ENCODE results near the gene ABCF1. TPM values are rescaled to one million over a fixed set of nuclear protein-coding genes. Genes with fewer than 3 reads are reported as not detected.

ABCF1 gene
- total and polyA plus RNA-seq, 5 donors, result 26.8 to 40.7 (median 39.1) TPM

DNA sequence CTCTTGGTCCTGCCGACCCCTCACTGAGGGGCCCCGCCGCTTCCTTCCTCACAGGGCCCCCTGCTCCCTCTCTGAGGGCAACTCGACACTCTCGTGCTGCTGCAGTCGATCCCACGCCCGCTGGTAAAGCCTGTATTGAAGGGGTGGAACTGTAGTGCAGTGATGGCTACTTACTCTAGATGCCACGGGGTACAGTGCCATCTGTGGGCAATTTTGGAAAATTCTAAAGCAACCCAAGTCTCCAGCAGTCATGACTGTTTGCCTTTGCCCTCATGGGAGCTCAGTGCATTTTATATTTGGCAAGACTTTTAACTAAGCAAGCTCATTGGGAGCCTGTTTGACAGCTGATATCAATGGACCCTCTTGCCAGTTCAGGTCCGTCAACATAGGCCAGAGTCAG is 69.2 kb downstream of the ABCF1 start:
- intact Hi-C loops (cut with DNase I), result no loop called here
- WGBS, result 81% methylated on average over 10 of the region's 10 CpGs

GRCh38 chr6:30641048-30641447 is 69.8 kb downstream of the ABCF1 start:
- no peak for DNase-seq
- Histone ChIP-seq H3K27me3 (ENCODE audit: control insufficient read depth, insufficient read depth) (no peaks in the 10 kb centered on the region), H3K27ac (ENCODE audit: low read length) (no peak overlapping the region), H3K9me3 (ENCODE audit: control insufficient read depth, low read length) (no peaks in the 10 kb centered on the region), H3K4me1 (ENCODE audit: control insufficient read depth, insufficient read depth, low read length) (no peaks in the 10 kb centered on the region), H3K4me3 (ENCODE audit: low read length) (no peak overlapping the region)
- intact Hi-C loops (cut with DNase I), result no loop called here
- WGBS, result 86% methylated on average over 1 of the region's 1 CpG
- ATAC-seq, result no peak

More for the DNA sequence above, 69.2 kb downstream of the ABCF1 start:
- Histone ChIP-seq H3K4me1 (ENCODE audit: control insufficient read depth, insufficient read depth, low read length) (no peaks in the 10 kb centered on the region), H3K9me3 (ENCODE audit: control insufficient read depth, low read length) (no peaks in the 10 kb centered on the region), H3K27me3 (ENCODE audit: control insufficient read depth, insufficient read depth) (no peaks in the 10 kb centered on the region), H3K4me3 (ENCODE audit: low read length) (no peak overlapping the region), H3K27ac (ENCODE audit: low read length) (no peak overlapping the region)
- ATAC-seq (no peak), DNase-seq (no peak)

Small RNAs within 50 kb of the gene (microRNA-seq; reads per million reads assigned to microRNA genes)
- gene MIR877, result 20.9 to 38.3 reads per million in 2 donors

Other genes starting within 250 kb of the ABCF1 start
- 10 to 100 TPM in 3 of 4 donors, 1 to 10 TPM in 1; 9.6 to 12.1 (median 10.7) TPM for gene TRIM39, start 244.5 kb upstream of the ABCF1 start, total RNA-seq
- gene TRIM39, start 244.5 kb upstream of the ABCF1 start, polyA plus RNA-seq, result 6.9 TPM
- 10 to 100 TPM; 15.7 to 30.1 (median 24.8) TPM for gene RPP21, start 226.3 kb upstream of the ABCF1 start, total RNA-seq
- gene RPP21, start 226.3 kb upstream of the ABCF1 start, polyA plus RNA-seq, result 70.9 TPM
- gene HLA-E, start 81.9 kb upstream of the ABCF1 start, total RNA-seq, result 100 to 1,000 TPM; 180 to 230 (median 214) TPM
- gene HLA-E, start 81.9 kb upstream of the ABCF1 start, polyA plus RNA-seq, result 227 TPM
- gene GNL1, start 15.0 kb upstream of the ABCF1 start, total RNA-seq, result 10 to 100 TPM; 22.7 to 33.7 (median 24.8) TPM
- gene GNL1, start 15.0 kb upstream of the ABCF1 start, polyA plus RNA-seq, result 24.2 TPM
- gene PRR3, start 14.1 kb upstream of the ABCF1 start, total RNA-seq, result 1 to 10 TPM; 4.4 to 5.7 (median 4.9) TPM
- 4.2 TPM for gene PRR3, start 14.1 kb upstream of the ABCF1 start, polyA plus RNA-seq
- 10 to 100 TPM; 36.5 to 46.6 (median 43.4) TPM for gene PPP1R10, start 45.8 kb downstream of the ABCF1 start, total RNA-seq
- gene PPP1R10, start 45.8 kb downstream of the ABCF1 start, polyA plus RNA-seq, result 16.0 TPM
- 10 to 100 TPM; 60.2 to 77.5 (median 72.0) TPM for gene MRPS18B, start 46.4 kb downstream of the ABCF1 start, total RNA-seq
- gene MRPS18B, start 46.4 kb downstream of the ABCF1 start, polyA plus RNA-seq, result 97.6 TPM
- gene ATAT1, start 55.4 kb downstream of the ABCF1 start, total RNA-seq, result 1 to 10 TPM; 2.6 to 3.5 (median 3.2) TPM
- 2.8 TPM for gene ATAT1, start 55.4 kb downstream of the ABCF1 start, polyA plus RNA-seq
- gene C6orf136, start 75.7 kb downstream of the ABCF1 start, total RNA-seq, result 10 to 100 TPM; 37.9 to 53.0 (median 45.5) TPM
- gene C6orf136, start 75.7 kb downstream of the ABCF1 start, polyA plus RNA-seq, result 46.3 TPM
- gene DHX16, start 101.6 kb downstream of the ABCF1 start, total RNA-seq, result 10 to 100 TPM; 18.2 to 23.4 (median 20.4) TPM
- gene DHX16, start 101.6 kb downstream of the ABCF1 start, polyA plus RNA-seq, result 17.0 TPM
- 10 to 100 TPM; 21.8 to 33.9 (median 23.5) TPM for gene PPP1R18, start 115.2 kb downstream of the ABCF1 start, total RNA-seq
- 23.1 TPM for gene PPP1R18, start 115.2 kb downstream of the ABCF1 start, polyA plus RNA-seq
- gene NRM, start 119.5 kb downstream of the ABCF1 start, total RNA-seq, result 1 to 10 TPM; 2.5 to 5.8 (median 5.0) TPM
- 5.3 TPM for gene NRM, start 119.5 kb downstream of the ABCF1 start, polyA plus RNA-seq
- 10 to 100 TPM; 20.7 to 26.6 (median 24.2) TPM for gene MDC1, start 145.8 kb downstream of the ABCF1 start, total RNA-seq
- 11.1 TPM for gene MDC1, start 145.8 kb downstream of the ABCF1 start, polyA plus RNA-seq
- gene TUBB, start 148.9 kb downstream of the ABCF1 start, total RNA-seq, result 100 to 1,000 TPM; 130 to 250 (median 200) TPM
- 170 TPM for gene TUBB, start 148.9 kb downstream of the ABCF1 start, polyA plus RNA-seq
- gene FLOT1, start 171.2 kb downstream of the ABCF1 start, total RNA-seq, result 100 to 1,000 TPM; 180 to 208 (median 199) TPM
- gene FLOT1, start 171.2 kb downstream of the ABCF1 start, polyA plus RNA-seq, result 264 TPM
- gene IER3, start 173.1 kb downstream of the ABCF1 start, total RNA-seq, result 10 to 100 TPM; 22.4 to 60.2 (median 34.1) TPM
- 63.6 TPM for gene IER3, start 173.1 kb downstream of the ABCF1 start, polyA plus RNA-seq

All from right cardiac atrium (tissue), 5 donors.